Bronchial epithelial cell (primary cell): ENCODE results near the gene DLD. TPM values are rescaled to one million over a fixed set of nuclear protein-coding genes. Genes with fewer than 3 reads are reported as not detected.

Experiments used
- DNase-seq: peaks from one replicate; pipeline ENCODE4 v3.0.0-alpha.2; 2010; ENCODE audit warnings: low read depth
- FAIRE-seq: peaks from 2 replicates; lab custom pipeline; 2011; peaks lifted over from hg19 to GRCh38; lab: Jason Lieb, UNC
- H3K27me3 ChIP-seq: 2 replicates; pipeline ENCODE4 v1.5.1; 2011; ENCODE audit warnings: low read length; ENCODE audit not compliant: control insufficient read depth, insufficient read depth
- H3K36me3 ChIP-seq: 2 replicates; pipeline ENCODE4 v1.5.1; 2011; ENCODE audit warnings: low read length; ENCODE audit not compliant: control insufficient read depth, insufficient read depth
- H3K4me3 ChIP-seq: 2 replicates; pipeline ENCODE4 v1.5.1; 2011; ENCODE audit warnings: mild to moderate bottlenecking, low read depth, low read length, control low read depth
- CTCF ChIP-seq: IDR thresholded peaks from 2 replicates; pipeline ENCODE4 v1.5.1; 2011; ENCODE audit warnings: mild to moderate bottlenecking, moderate library complexity, low read length, control low read depth, inconsistent platforms; ENCODE audit not compliant: insufficient read depth, severe bottlenecking
- total RNA-seq: library from RNA; depleted of rRNA; stranded (reverse); fragments of >200 nt; gene quantifications from 2 replicates; pipeline ENCODE4 v1.2.1, GENCODE V29; 2014

The DLD gene
- total RNA-seq, 1 donor from 2014 or later: 43.7 TPM

DNA sequence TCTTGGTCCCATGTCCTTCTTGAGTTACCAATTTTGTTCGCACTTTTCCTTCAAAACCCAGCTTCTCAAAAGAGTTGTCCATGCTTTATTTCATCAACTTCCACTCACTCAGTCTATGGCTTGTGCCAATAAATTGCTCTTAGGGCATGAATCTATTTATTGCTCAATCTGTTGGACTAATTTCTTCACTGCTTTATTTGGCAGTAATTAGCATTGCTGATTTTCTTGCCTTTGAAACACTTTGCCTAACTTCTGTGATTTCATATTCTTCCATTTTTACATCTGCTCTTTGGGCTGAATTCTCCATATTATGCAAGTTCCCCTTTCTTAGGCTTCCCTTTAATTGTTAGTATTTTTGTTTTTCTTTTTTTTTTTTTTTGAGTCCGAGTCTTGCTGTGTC is 16.8 kb downstream of the DLD start:
- FAIRE-seq (no peak), DNase-seq (no peak)
- no peak for TF ChIP-seq CTCF
- Histone ChIP-seq H3K36me3 (peaks cover 10% of the 10 kb centered on the region), H3K4me3 (no peak overlapping the region), H3K27me3 (no peaks in the 10 kb centered on the region)

DNA sequence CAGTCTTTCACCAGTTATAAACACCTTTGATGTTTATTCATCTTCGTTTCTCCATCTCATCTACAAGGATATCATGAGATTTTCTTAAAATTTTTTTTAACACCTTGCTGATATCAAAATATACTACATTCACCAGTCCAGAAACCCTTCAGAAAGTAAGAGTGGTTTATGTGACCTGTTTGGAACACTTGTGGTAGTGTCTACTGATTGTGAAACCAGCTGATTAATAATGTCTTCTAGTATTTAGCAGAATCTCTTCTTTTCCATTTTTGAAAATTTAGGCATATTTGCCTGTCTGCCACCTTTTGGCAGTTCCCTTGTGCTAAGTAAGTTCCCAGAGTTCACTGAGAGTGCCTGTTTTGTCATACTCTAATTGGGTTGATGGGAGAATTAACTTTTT is 18.5 kb downstream of the DLD start:
- H3K36me3 ChIP-seq: peaks cover 6% of the 10 kb centered on the region
- no peak overlapping the region for H3K4me3 ChIP-seq
- TF ChIP-seq CTCF: no peak
- no peaks in the 10 kb centered on the region for H3K27me3 ChIP-seq
- FAIRE-seq (no peak), DNase-seq (no peak)

DNA sequence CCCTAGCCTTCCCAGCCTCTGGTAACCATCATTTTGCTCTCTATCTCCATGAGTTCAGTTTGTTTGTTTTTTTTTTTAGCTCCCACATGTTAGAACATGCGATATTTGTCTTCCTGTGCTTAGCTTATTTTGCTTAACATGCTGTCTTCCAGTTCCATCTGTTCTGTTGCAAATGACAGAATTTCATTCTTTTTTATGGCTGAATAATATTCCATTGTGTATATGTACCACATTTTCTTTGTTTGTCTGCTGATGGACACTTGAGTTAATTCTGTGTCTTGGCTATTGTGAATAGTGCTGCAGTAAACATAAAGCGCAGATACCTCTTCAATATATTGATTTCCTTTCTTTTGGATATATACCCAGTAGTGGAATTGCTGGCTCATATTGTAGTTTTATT is 21.0 kb downstream of the DLD start:
- DNase-seq (peak; percentile 68), FAIRE-seq (no peak)
- no peak overlapping the region for H3K4me3 ChIP-seq
- H3K27me3 ChIP-seq: no peaks in the 10 kb centered on the region
- no peak for TF ChIP-seq CTCF
- H3K36me3 ChIP-seq: peaks cover 3% of the 10 kb centered on the region

- FAIRE-seq: no peak
- peak; percentile 63 for DNase-seq
- no peak for TF ChIP-seq CTCF
- Histone ChIP-seq H3K27me3 (no peaks in the 10 kb centered on the region), H3K4me3 (no peak overlapping the region), H3K36me3 (peaks cover 10% of the 10 kb centered on the region)
These were observed 22.9 kb downstream of the DLD start for GRCh38 chr7:107913851-107914250.

GRCh38 chr7:107914831-107915230 is 23.8 kb downstream of the DLD start:
- no peaks in the 10 kb centered on the region for H3K27me3 ChIP-seq
- peaks cover 10% of the 10 kb centered on the region for H3K36me3 ChIP-seq
- no peak overlapping the region for H3K4me3 ChIP-seq
- TF ChIP-seq CTCF: no peak
- DNase-seq (no peak), FAIRE-seq (no peak)

GRCh38 chr7:107915541-107915940 is 24.6 kb downstream of the DLD start:
- H3K4me3 ChIP-seq: no peak overlapping the region
- no peak for FAIRE-seq
- DNase-seq: no peak
- TF ChIP-seq CTCF: no peak
- no peaks in the 10 kb centered on the region for H3K27me3 ChIP-seq
- H3K36me3 ChIP-seq: peaks cover 10% of the 10 kb centered on the region
